GM19023 (cell line): ENCODE measurements around the gene FAM90A1.
"Not testable (repeated sequence)": the region's sequence is repeated elsewhere in the genome, so short reads cannot be mapped to it uniquely, and the experiment has no call there.

Experiments used
- ATAC-seq: cut with Tn5 transposase; IDR thresholded peaks from one replicate; pipeline ENCODE4 v1.9.1; 2021; ENCODE audit warnings: mild to moderate bottlenecking, moderate library complexity; ENCODE audit not compliant: unreplicated experiment

Gene FAM90A1

DNA sequence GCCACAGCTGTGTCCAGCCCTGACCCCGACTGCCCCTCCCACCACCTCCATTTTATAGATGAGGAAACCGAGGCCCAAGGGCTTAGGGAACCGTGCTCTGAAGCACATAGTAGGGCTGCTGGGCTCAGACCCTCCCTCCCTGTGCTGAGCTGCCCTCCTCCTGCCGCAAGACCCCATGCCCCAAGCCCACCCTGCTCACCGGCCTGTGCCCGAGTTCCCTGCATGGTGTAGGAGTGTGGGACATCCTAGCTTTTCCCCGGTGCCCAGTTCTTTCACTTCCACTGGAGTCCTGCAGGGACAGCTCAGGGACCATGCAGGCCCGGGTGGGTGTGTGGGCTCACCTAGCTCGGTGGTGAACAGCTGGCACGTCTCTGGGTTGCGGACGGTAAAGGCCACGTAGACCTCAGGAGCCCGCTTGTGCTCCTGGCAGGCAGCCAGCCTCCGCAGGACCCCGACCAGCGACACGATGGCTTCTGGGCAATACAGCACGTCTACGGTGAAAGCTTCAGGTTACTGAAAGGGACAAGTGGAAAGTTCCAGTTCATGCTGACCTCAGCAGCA is 6.6 kb upstream of the FAM90A1 start:
- not testable (repeated sequence) for ATAC-seq

DNA sequence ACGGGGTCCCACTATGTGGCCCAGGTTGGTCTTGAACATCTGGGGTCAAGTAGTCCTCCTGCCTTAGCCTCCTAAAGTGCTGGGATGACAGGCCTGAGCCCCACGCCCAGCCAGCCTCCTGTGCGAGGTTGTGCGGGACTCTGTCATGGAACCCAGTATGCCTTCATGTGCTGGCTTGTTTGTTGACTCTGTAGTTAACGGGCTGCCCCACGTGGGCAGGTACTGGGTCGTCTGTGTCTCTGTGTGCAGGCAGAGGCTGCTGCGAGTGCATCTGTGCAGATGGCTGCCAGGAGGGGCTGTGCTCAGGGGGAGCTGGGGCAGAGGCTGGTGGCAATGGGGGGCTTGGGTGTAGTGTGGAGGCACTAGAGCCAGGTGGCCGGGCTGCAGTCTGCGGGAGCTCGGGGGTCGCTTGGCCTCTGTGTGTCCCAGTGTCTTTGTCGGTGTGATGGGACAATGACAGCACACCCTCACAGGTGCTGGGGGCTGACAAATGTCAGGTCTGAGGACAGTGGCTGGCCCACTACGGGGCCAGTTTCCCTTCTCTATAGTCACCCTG is 6.0 kb upstream of the FAM90A1 start:
- ATAC-seq: not testable (repeated sequence)

DNA sequence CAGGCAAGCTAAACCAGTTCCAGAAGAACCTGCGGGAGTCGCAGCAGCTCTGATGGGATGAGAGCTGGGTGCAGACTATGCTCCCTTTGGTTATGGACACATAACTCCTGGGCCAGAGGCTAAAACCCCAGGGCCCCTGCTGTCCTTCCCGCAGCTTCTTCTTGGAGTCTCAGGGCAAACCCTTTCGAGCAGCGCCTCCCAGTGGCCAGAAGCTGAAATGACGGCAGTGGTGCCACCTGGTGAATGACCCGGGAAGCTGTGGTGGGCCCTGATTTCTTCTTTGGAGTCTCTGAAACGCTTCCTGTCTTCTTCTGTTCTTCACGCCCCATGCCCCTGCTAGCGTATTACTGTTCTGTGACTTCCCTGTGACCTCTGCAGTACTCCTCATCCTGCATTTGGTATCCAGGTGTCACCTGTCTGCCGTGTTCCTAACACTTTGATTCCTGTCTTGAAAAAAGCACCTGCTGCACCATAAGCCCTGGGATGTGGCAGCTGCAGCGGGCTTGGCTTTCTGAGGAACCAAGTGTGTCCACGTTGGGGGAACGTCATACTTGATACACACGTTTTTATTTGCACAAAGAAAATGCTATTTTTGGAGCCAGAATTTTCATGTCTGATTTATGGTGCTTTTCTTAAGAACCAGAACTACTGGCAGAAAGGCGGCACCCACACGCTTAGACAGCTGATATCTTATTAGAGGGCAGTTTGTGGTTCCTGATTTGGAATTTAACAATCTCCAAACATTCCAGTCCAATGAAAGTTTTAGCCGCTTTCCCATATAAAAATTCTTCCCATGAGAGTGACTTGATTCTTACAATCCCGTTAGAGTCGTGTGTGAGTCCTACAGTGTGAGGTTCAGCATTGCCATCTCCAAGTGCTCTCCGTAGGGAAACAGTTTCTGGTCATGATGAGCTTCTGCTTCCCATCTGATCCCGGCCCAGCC is 4.5 kb upstream of the FAM90A1 start:
- not testable (repeated sequence) for ATAC-seq

DNA sequence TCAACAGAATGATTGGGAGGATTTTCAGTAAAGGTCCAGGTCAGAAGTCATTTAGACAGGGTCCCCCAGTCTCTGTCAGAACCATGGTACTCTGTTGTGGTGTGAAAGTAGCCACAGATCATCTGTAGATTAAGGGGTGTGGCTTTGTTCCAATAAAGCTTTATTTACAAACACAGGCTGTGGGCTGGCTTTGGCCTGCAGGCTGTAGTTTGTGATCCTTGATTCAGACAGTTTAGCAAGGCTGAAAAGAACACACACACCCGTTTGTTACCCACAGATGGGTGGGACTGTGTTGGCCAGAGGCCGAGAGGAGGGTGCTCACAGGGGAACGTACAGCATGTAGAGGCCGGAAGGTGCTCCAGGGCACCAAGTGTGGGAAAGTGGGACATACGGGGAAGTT is 3.6 kb upstream of the FAM90A1 start:
- not testable (repeated sequence) for ATAC-seq

DNA sequence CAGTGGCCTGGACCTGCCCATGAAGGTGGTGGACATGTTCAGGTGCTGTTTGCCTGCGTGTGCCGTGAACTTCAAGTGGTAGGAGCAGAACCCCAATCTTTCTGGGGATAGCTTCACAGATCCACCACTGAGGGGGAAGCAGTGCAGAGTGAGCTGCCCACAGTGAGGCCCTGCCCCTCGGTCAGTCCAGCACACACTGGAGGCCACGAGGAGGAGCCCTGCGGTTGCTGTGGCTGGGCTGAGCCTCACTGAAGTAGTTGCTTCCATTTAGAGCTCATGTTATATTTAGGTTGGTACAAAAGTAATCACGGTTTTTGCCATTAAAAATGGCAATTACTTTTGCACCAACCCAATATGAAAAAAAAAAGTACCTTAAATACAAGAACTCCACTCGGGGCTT is 2.1 kb upstream of the FAM90A1 start:
- ATAC-seq: not testable (repeated sequence)

DNA sequence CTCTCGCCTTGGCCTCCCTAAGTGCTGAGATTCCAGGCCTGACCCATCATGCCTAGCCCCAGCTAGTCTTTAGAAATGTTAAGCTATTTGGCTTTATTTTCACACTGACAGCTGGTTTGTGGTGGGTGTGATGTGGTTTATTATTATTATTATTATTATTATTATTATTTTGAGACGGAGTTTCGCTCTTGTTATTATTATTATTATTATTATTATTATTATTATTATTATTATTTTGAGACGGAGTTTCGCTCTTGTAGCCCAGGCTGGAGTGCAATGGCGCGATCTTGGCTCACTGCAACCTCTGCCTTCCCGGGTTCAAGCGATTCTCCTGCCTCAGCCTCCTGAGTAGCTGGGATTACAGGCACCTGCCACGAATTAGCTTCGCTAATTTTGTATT is 1.2 kb upstream of the FAM90A1 start:
- ATAC-seq: not testable (repeated sequence)

DNA sequence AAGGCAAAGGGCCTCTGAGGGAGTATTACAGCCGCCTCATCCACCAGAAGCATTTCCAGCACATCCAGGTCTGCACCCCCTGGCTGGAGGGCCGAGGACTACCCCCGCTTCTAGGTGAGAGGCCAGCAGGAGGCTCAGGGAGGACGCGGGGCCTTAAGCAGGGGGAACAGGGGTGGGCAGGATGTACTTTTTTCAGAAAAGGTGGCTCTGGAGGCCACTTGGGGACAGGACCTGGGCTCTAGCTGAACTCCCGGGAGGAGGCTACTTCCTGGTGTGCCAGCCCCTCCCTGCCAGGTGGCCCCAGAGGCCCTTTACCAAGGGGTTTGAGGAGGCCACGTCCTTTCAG is 287 bp upstream of the FAM90A1 start:
- not testable (repeated sequence) for ATAC-seq

DNA sequence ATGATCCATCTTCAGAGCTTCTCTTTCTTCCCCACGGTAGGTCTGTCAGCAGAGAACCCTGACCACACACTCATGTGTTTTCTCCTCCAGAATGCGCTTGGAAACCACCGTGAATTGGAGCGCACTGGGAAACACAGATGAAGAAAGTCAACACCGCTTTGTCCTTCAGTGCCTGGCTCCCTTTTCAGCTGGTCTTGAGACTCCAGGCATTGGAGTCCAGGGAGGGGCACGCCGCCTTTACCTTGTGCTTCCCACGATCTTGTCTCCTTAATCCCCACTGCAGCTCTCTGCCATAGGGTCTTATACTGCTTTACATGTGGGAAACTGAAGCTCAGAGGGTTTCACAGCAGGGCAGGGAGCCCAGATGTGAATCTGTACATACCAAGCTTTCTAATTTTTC is 1.1 kb downstream of the FAM90A1 start:
- ATAC-seq: no peak

DNA sequence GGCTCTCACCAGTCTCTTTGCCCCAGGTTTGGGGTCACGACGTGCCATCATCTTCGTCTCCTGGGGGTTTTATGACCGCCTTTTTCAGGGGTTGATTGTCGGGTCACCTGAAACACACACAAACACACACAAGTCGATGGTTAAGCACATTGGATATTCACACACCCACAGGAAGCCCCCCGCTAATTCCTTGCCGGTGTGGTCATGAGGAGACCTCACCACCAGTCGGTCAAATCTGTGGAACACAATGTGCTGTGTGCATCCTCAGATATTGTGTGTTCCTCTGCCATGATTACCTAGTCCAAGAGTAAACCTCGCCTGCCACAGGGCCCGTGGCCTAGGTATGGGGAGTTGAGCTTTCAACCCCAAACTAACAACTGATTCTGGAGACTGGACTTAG is 2.6 kb downstream of the FAM90A1 start:
- not testable (repeated sequence) for ATAC-seq

DNA sequence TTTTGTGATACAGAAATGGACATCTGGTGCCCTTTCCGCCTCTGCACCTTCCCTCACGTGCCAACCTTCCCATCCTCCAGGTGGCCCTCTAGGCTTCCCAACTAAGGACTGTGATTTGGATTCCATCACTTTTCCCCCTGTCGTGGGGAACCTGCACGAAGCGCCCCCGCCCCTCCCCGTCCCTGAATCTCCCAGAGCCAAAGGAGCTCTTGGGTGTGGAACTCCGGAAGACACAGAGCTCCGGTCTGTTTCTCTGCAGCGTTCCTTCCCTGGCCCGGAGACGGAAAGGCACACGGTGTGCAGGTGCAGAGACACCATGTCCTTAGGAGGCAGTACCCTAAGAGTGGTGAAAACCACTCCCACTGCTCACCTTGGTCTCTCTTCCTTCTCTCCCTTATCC is 3.8 kb downstream of the FAM90A1 start:
- ATAC-seq: not testable (repeated sequence)

DNA sequence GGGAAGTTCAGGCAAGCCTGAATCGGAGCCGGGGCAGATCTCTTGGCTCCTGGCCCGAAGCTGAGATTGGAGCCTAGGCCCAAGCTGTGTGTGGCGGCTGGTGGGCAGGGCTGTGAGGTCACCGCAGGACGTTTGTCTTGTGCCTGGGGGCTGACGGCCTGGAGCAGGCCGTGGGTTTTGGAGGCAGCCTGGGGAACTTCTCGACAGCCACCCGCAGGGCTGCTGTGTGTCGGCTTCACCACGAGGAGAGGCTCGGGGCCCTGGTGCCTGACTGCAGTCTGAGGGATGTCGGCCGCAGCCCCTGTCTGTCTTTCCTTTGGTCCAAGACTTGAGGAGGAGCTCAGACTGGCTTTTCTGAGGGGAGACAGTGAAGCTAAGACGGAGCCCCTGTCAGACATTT is 5.1 kb downstream of the FAM90A1 start:
- not testable (repeated sequence) for ATAC-seq

DNA sequence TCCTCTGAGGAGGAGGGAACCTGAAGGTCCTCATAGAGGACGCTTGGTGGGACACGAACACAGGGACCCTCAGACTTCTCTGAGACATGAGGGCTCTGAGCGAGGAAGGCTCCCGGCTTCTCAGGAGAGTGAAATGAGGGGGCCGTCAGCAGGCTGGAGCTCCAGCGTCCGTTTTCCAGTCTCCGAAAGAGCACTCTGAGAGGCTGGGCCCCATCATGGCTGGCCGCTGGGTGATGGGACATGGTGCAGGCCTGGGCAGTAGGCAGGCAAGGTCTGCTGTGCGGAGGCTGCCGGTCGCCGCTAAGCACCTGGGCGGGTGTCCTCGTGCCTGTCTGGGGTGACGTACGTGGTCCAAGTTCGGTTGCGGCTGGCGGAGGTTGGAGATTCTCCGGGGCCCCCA is 5.6 kb downstream of the FAM90A1 start:
- ATAC-seq: not testable (repeated sequence)

DNA sequence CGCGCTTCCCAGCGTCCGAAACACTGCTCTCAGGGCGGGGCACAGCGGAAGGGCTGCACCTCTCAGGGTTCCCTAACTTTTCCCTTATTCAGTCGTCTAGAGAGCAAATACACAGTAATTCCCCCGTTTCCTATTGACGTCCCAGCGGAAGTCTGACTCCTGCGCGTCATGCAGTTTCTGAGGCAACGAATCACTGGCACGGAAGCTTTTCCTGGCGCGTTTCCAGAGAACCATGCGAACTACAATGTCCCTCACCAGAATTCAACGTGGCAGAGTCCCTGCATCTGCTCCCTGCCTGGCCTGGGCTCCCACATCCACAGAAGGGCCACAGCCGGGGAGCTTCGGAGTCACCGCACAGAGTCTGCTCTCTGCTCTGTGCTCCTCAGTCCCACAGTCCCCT is 6.0 kb downstream of the FAM90A1 start:
- ATAC-seq: not testable (repeated sequence)

DNA sequence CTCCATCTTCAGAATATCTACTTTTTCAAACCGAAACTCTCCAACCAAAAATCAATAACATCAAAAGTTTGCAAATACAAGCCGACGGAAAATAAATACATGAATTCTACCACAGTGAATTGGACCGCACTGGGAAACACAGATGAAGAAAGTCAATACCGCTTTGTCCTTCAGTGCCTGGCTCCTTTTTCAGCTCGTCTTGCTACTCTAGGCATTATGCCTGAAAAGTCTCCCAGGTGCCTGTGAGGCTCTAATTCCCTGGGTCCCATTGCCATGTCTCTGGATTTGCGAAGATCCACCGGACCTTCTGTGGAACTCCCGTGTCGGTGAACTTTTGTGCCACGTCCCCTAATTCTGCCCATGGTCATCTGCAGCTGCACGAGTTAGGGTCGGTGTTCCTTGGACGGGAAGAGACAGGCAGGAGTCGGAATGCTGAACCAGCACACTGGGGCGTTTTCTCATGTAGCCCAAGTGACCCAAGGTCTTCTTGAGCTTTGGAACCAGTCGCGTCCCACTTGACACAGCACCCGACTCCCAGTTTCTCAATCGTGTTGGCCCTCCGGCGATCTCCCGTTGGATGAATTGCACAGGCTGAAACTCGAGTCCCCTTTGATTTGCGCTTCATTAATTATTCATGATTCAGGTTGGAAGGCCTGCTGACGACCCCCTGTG is 8.6 kb downstream of the FAM90A1 start:
- not testable (repeated sequence) for ATAC-seq

DNA sequence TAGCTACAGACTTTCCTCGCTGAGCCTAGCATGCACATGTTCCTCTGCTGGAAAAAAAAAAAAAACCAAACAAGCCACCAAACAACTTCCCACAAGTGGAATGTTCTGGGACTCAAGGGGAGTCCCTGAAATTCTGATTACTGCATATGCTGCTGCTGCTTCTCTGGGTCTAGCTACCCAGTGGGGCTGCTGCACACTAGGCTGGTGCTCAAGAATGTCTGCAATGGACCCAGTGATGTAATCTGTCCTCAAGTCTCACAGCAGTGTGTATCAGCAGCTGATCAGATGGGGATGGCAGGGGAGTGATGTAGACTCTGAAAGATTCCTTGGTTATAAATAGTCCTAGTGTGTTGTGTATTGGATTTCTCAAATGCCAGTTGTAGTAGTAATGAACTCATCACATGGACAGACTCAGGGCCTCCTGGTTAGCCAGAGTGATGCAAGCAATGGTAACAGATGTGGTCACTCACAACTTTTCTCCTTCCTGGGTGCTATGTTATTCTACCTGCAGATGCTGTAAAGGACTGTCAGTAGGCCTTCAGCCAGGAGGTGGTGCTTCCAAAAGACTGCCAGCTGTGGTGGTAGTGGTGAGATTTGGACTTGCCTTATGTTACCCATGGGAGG is 29.6 kb downstream of the FAM90A1 start:
- ATAC-seq: not testable (repeated sequence)

DNA sequence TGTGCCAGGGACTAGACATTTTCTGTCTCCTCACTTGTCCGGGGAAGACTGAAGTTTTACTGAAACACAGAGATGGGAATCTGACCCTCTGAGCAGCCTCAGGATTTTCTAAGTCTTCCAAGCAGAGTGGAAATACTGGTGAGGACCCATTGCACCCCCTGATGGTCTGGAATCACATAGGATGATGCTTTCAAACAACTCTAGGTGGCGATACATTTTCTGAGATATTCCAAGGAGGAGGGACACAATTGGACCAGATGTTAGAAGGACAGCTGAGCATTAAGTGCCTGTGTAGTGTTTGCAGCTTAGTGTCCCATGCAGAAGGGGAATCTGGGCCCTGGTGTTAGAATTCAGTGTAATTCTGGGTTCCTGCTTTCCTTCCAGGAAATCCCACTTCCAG is 39.3 kb downstream of the FAM90A1 start:
- not testable (repeated sequence) for ATAC-seq

DNA sequence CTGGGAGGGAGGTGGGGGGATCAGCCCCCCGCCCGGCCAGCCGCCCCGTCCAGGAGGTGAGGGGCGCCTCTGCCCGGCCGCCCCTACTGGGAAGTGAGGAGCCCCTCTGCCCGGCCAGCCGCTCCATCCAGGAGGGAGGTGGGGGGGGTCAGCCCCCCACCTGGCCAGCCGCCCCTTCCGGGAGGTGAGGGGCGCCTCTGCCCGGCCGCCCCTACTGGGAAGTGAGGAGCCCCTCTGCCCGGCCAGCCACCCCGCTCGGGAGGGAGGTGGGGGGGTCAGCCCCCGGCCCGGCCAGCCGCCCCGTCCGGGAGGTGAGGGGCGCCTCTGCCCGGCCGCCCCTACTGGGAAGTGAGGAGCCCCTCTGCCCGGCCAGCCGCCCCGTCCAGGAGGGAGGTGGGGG is 43.2 kb downstream of the FAM90A1 start:
- not testable (repeated sequence) for ATAC-seq

DNA sequence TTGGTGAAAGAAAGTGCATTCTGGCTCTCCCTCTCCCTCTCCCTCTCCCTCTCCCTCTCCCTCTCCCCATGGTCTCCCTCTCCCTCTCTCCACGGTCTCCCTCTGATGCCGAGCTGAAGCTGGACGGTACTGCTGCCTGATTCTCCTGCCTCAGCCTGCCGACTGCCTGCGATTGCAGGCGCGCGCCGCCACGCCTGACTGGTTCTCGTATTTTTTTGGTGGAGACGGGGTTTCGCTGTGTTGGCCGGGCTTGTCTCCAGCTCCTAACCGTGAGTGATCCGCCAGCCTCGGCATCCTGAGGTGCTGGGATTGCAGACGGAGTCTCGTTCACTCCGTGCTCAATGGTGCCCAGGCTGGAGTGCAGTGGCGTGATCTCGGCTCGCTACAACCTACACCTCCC is 44.1 kb downstream of the FAM90A1 start:
- not testable (repeated sequence) for ATAC-seq

DNA sequence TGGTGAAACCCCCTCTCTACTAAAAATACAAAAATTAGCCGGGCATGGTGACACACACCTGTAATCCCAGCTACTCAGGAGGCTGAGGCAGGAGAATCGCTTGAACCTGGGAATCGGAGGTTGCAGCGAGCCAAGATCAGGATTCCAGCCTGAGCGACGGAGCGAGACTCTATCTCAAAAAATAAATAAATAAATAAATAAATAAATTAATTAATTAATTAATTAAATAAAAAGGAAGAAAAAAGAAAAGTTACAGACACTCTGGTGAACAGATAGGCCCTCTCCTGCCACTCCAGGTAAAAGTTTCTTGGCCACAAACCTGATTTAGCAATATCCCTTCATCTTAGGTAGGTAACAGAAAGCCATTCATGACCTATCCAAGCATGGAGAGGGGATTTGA is 44.5 kb downstream of the FAM90A1 start:
- not testable (repeated sequence) for ATAC-seq

DNA sequence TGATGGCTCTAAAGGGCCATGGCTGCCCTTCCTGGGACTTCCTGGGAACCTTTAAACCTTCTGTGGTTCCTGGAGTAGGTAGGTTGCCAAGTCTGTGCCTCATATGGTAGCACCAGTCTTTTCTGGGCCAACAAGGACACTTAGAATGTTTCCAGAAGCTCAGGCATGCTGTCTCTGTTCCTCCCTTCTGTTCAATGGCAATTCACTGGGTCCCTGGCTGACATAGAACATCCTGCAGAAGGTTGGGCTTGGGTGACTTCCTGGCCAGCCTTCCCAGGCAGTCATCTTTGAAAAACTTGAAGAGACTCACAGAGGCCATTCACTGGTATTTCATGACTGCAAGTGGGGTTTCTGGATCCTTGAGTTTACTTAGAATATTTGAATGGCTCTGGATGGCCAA is 46.1 kb downstream of the FAM90A1 start:
- not testable (repeated sequence) for ATAC-seq

DNA sequence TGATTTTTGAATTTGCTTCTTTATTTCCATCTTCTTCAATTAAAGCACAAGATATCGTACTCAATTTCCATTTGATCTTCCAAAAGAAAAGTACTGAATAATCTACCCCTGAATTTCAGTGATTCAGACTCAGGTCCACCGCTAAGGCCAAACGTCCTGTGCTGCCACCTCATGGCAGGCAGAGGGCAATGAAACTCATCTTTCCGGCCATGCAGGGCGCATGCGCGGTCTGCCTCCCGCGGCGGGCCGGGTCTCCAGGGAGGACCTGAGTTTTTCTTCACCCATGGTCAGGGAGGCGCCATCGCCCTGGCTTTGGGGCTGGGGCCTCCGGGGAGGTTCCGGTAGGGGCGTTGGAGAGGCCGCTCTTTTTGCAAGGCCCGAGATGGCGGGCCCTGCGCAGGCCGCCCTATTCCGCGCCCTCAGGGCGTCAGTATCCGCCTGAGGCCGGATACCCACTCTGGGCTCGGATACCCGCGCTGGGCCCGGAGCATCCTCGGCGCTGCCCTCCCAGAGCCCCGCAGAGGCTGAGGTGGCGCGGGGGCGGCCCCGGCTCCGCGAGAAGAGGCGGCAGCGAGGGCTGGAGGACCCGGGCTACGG is 47.3 kb downstream of the FAM90A1 start:
- not testable (repeated sequence) for ATAC-seq
